Hepatocyte (in vitro differentiated cells): ENCODE results near the gene HTRA1. TPM values are rescaled to one million over a fixed set of nuclear protein-coding genes. Genes with fewer than 3 reads are reported as not detected.

Experiments
- DNase-seq: peaks from one replicate; pipeline ENCODE4 v3.0.0-alpha.2; 2016; ENCODE audit warnings: low spot score
- H2AFZ ChIP-seq: fragments of 200-600 bp; sonication (generic); 2 replicates; pipeline ENCODE4 v1.6.0; 2016; ENCODE audit warnings: antibody characterized with exemption, mild to moderate bottlenecking
- H3K27ac ChIP-seq: fragments of 200-600 bp; sonication (generic); 2 replicates; pipeline ENCODE4 v1.5.1; 2016; ENCODE audit warnings: mild to moderate bottlenecking
- H3K27me3 ChIP-seq: fragments of 200-600 bp; sonication (generic); 2 replicates; pipeline ENCODE4 v1.6.1; 2016
- H3K36me3 ChIP-seq: fragments of 200-600 bp; sonication (generic); replicated peaks from 2 replicates; pipeline ENCODE4 v1.5.1; 2016; ENCODE audit warnings: low read depth; ENCODE audit not compliant: insufficient read depth
- H3K4me1 ChIP-seq: fragments of 200-600 bp; sonication (generic); 2 replicates; pipeline ENCODE4 v1.5.1; 2016; ENCODE audit warnings: mild to moderate bottlenecking, moderate library complexity; ENCODE audit not compliant: insufficient read depth
- H3K4me2 ChIP-seq: fragments of 200-600 bp; sonication (generic); 2 replicates; pipeline ENCODE4 v1.6.0; 2016
- H3K4me3 ChIP-seq: fragments of 200-600 bp; sonication (generic); 2 replicates; pipeline ENCODE4 v1.5.1; 2016; ENCODE audit warnings: mild to moderate bottlenecking
- H3K79me2 ChIP-seq: fragments of 200-600 bp; sonication (generic); 2 replicates; pipeline ENCODE4 v1.6.0; 2017; ENCODE audit warnings: mild to moderate bottlenecking
- H3K9me2 ChIP-seq: fragments of 200-600 bp; sonication (generic); replicated peaks from 2 replicates; pipeline ENCODE4 v1.6.0; 2017; ENCODE audit warnings: mild to moderate bottlenecking; ENCODE audit not compliant: insufficient read depth
- H3K9me3 ChIP-seq: fragments of 200-600 bp; sonication (generic); 2 replicates; pipeline ENCODE4 v1.5.1; 2016; ENCODE audit warnings: low read depth, mild to moderate bottlenecking
- H4K20me1 ChIP-seq: fragments of 200-600 bp; sonication (generic); 2 replicates; pipeline ENCODE4 v1.6.0; 2016; ENCODE audit warnings: mild to moderate bottlenecking; ENCODE audit not compliant: insufficient read depth, poor library complexity, severe bottlenecking
- CTCF ChIP-seq: fragments of 200-600 bp; sonication (generic); IDR thresholded peaks from 2 replicates; pipeline ENCODE4 v1.5.1; 2016; ENCODE audit warnings: antibody characterized with exemption, mild to moderate bottlenecking; ENCODE audit not compliant: poor library complexity
- EZH2 ChIP-seq: fragments of 200-600 bp; sonication (generic); IDR thresholded peaks from 2 replicates; pipeline ENCODE4 v1.6.1; 2016; ENCODE audit warnings: antibody characterized with exemption, mild to moderate bottlenecking, borderline replicate concordance
- EZH2phosphoT487 ChIP-seq: fragments of 200-600 bp; sonication (generic); IDR thresholded peaks from one replicate; pipeline ENCODE4 v1.6.1; 2018; ENCODE audit warnings: antibody characterized with exemption, mild to moderate bottlenecking, low read depth, moderate library complexity; ENCODE audit not compliant: unreplicated experiment, severe bottlenecking
- WGBS: methylation state at CpG from one replicate; pipeline ENCODE4 v1.1.6; 2016; ENCODE audit warnings: low lambda C conversion rate; ENCODE audit errors: missing lambda C conversion rate; 5-methylcytosine and 5-hydroxymethylcytosine counted together
- polyA plus RNA-seq: library from polyadenylated mRNA; unstranded; fragments of >200 nt; fragmentation: Nextera tagmentation; extraction: Ambion mirVana; gene quantifications from 2 replicates; pipeline ENCODE4 v1.2.1, GENCODE V29; 2016
- total RNA-seq: library from RNA; depleted of rRNA; stranded (reverse); fragments of >200 nt; gene quantifications from 2 replicates; pipeline ENCODE4 v1.2.3, GENCODE V29; 2014

The HTRA1 gene
- total and polyA plus RNA-seq, 2 experiments from 2014 or later = 91.9 to 160 TPM

GRCh38 chr10:122421742-122422141 lies 39.6 kb upstream of the HTRA1 start:
- Histone ChIP-seq H4K20me1 (no peaks in the 10 kb centered on the region), H3K27ac (no peak overlapping the region), H3K36me3 (no peaks in the 10 kb centered on the region), H3K9me3 (no peaks in the 10 kb centered on the region), H3K9me2 (no peaks in the 10 kb centered on the region), H3K27me3 (no peaks in the 10 kb centered on the region), H3K4me3 (no peak overlapping the region), H3K4me1 (no peaks in the 10 kb centered on the region), H2AFZ (no peak overlapping the region), H3K4me2 (no peak overlapping the region), H3K79me2 (no peaks in the 10 kb centered on the region)
- no peak for TF ChIP-seq EZH2
- no peak for TF ChIP-seq EZH2phosphoT487
- DNase-seq = no peak

GRCh38 chr10:122422266-122422989 lies 38.9 kb upstream of the HTRA1 start:
- TF ChIP-seq EZH2 (no peak), CTCF (no peak), EZH2phosphoT487 (no peak)
- DNase-seq = no peak
- H3K9me2 ChIP-seq = no peaks in the 10 kb centered on the region
- no peaks in the 10 kb centered on the region for H3K36me3 ChIP-seq
- H3K9me3 ChIP-seq = no peaks in the 10 kb centered on the region
- 91% methylated on average over 5 of the region's 5 CpGs for WGBS
- H3K4me3 ChIP-seq = no peak overlapping the region
- no peaks in the 10 kb centered on the region for H3K27me3 ChIP-seq
- H3K27ac ChIP-seq = no peak overlapping the region
- H3K4me1 ChIP-seq = no peaks in the 10 kb centered on the region
- H4K20me1 ChIP-seq = no peaks in the 10 kb centered on the region
- no peak overlapping the region for H2AFZ ChIP-seq
- no peak overlapping the region for H3K4me2 ChIP-seq
- no peaks in the 10 kb centered on the region for H3K79me2 ChIP-seq

GRCh38 chr10:122424059-122424458 lies 37.3 kb upstream of the HTRA1 start:
- H3K36me3 ChIP-seq = no peaks in the 10 kb centered on the region
- no peak overlapping the region for H2AFZ ChIP-seq
- DNase-seq = no peak
- WGBS = 75% methylated on average over 2 of the region's 2 CpGs
- no peak overlapping the region for H3K27ac ChIP-seq
- H3K9me2 ChIP-seq = no peaks in the 10 kb centered on the region
- H4K20me1 ChIP-seq = no peaks in the 10 kb centered on the region
- H3K4me3 ChIP-seq = no peak overlapping the region
- no peak overlapping the region for H3K4me2 ChIP-seq
- no peaks in the 10 kb centered on the region for H3K9me3 ChIP-seq
- TF ChIP-seq CTCF = no peak
- TF ChIP-seq EZH2 = no peak
- TF ChIP-seq EZH2phosphoT487 = no peak
- H3K4me1 ChIP-seq = no peaks in the 10 kb centered on the region
- no peaks in the 10 kb centered on the region for H3K79me2 ChIP-seq
- no peaks in the 10 kb centered on the region for H3K27me3 ChIP-seq

- H2AFZ ChIP-seq = no peak overlapping the region
- no peaks in the 10 kb centered on the region for H3K9me3 ChIP-seq
- no peaks in the 10 kb centered on the region for H3K36me3 ChIP-seq
- H3K4me2 ChIP-seq = no peak overlapping the region
- no peak for TF ChIP-seq EZH2phosphoT487
- no peak for TF ChIP-seq CTCF
- no peak for TF ChIP-seq EZH2
- H3K27me3 ChIP-seq = no peaks in the 10 kb centered on the region
- H3K9me2 ChIP-seq = no peaks in the 10 kb centered on the region
- no peak overlapping the region for H3K27ac ChIP-seq
- WGBS = 95% methylated on average over 6 of the region's 6 CpGs
- H3K4me1 ChIP-seq = no peaks in the 10 kb centered on the region
- DNase-seq = no peak
- no peak overlapping the region for H3K4me3 ChIP-seq
- no peaks in the 10 kb centered on the region for H4K20me1 ChIP-seq
- H3K79me2 ChIP-seq = no peaks in the 10 kb centered on the region
Observed at GRCh38 chr10:122426829-122427228, 34.5 kb upstream of the HTRA1 start.
